GM12875 (cell line): ENCODE results near the gene COX7A2.

ENCODE experiments used
- H3K4me3 ChIP-seq: one replicate; pipeline ENCODE4 v1.5.1; 2011; ENCODE audit warnings: low read depth, low read length, control low read depth
- CTCF ChIP-seq: IDR thresholded peaks from 2 replicates; pipeline ENCODE4 v1.5.1; 2011; ENCODE audit warnings: low read depth, mild to moderate bottlenecking, control low read depth, inconsistent platforms, low read length, moderate library complexity, borderline replicate concordance; ENCODE audit not compliant: insufficient read depth

Gene COX7A2

GRCh38 chr6:75261299-75261698 lies 17.7 kb upstream of the COX7A2 start:
- TF ChIP-seq CTCF, result no peak
- H3K4me3 ChIP-seq, result no peak overlapping the region

GRCh38 chr6:75257343-75258087 lies 13.9 kb upstream of the COX7A2 start:
- TF ChIP-seq CTCF, result no peak
- H3K4me3 ChIP-seq, result no peak overlapping the region

GRCh38 chr6:75250552-75250951 lies 7.0 kb upstream of the COX7A2 start:
- no peak overlapping the region for H3K4me3 ChIP-seq
- no peak for TF ChIP-seq CTCF

- no peak overlapping the region for H3K4me3 ChIP-seq
- no peak for TF ChIP-seq CTCF
Observed at GRCh38 chr6:75249837-75250236, 6.2 kb upstream of the COX7A2 start.

GRCh38 chr6:75246386-75246785 lies 2.8 kb upstream of the COX7A2 start:
- no peak for TF ChIP-seq CTCF
- H3K4me3 ChIP-seq, result no peak overlapping the region

GRCh38 chr6:75244063-75244584 lies 523 bp upstream of the COX7A2 start:
- no peak for TF ChIP-seq CTCF
- peak overlapping the region; percentile 67 for H3K4me3 ChIP-seq

GRCh38 chr6:75236630-75237029 lies 7.0 kb downstream of the COX7A2 start:
- no peak for TF ChIP-seq CTCF
- H3K4me3 ChIP-seq, result no peak overlapping the region
